GM18873 (cell line): ENCODE data around the gene SLC16A6.
"Not testable (repeated sequence)": the region's sequence is repeated elsewhere in the genome, so short reads cannot be mapped to it uniquely, and the experiment has no call there.

Experiments
- ATAC-seq: cut with Tn5 transposase; IDR thresholded peaks from one replicate; pipeline ENCODE4 v1.9.1; 2021; ENCODE audit warnings: mild to moderate bottlenecking, moderate library complexity, moderate number of reproducible peaks; ENCODE audit not compliant: unreplicated experiment, low FRiP score

Gene SLC16A6

DNA sequence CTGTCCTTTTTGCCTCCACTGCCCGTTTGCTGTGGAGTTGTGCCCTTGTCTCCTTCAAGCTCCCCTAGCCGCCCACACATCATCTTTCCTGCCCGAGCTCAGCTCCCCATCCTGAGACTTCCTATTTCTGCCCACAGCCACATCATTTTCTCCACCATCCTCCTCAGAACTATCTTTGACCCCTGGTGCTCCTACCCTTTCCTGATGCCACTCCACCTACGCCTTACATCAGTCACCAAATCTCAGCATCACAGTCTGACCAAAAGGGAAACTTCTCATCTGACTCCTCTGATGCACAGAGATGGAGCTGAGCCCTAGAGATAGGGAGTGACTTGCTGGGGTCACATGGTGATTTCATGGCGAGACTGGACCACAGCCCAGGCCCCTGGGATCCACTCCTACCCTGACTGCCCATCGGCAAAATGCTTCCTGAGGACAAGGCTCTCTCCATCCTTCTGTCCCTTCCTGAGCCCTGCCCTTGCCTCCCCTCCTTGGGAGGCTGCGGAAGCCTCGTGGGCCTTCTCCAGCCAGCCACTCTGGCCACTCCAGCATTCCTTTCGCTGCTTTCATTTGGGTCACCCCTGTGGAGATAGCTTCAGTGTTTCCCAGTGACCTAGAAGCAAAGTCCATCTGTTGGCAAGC, 62.8 kb downstream of the SLC16A6 start:
- not testable (repeated sequence) for ATAC-seq

DNA sequence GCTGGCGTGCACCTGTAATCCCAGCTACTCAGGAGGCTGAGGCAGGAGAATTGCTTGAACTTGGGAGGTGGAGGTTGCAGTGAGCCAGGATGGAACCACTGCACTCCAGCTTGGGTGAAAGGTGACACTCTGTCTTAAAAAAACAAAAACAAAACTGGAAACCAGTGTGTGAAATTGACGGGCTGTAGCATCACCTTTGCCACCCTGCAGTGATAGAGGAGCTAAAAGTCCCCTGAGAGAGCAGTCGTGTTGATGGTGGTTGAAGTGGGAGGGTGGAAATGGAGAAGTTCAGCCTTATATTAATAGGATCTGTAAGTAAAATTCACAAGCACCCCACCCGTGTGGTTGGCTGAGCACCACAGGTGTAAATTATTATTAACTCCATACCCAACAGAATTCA, 65.9 kb downstream of the SLC16A6 start:
- ATAC-seq: not testable (repeated sequence)

- ATAC-seq: no peak
Observed at GRCh38 chr17:68222606-68223005, 68.3 kb downstream of the SLC16A6 start.

DNA sequence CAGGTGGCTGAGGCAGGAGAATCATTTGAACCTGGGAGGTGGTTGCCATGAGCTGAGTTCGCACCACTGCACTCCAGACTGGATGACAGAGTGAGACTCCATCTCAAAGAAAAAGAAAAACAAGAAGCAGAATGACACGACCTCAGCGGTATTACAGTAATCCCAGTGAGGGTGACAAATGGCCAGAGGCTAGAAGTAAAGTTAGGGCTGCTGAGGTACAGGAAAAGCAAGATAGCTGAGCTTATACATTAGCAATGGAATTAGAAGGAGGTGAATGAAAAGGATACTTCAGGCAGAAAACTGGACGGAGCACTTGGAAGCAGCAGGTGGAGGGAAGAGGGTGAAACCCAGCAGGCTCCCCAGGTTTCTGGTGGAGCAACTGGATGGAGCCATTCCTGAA, 69.1 kb downstream of the SLC16A6 start:
- no peak for ATAC-seq

DNA sequence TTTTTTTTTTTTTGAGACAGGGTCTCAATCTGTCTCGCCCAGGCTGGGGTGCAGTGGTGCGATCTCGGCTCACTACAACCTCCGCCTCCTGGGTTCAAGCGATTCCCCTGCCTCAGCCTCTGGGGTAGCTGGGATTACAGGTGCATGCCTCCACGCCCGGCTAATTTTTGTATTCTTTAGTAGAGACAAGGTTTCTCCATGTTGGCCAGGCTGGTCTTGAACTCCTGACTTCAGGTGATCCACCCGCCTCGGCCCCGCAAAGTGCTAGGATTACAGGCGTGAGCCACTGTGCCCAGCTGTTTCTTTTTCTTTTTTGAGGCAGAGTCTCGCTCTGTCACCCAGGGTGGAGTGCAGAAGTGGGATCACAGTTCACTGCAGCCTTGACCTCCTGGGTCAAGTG, 70.1 kb downstream of the SLC16A6 start:
- not testable (repeated sequence) for ATAC-seq

DNA sequence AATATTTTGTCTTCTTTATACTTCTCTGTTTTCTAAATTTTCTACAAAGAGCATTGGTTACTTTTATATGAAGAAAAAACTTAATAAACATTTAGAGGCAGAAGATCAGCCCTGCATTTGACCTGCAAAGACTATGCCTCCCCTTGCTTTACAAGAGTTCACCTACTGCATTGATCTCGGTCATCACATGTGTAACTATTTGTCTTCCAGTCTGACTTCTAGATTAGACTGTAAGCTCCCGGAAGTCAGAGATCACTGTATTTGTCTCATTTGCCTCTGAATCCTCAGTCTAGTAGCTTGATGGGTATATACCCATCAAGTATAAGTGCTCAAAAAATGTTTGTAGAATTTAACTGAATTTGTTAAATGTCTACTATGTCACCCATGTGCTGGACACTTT, 70.7 kb downstream of the SLC16A6 start:
- ATAC-seq: not testable (repeated sequence)

- ATAC-seq: not testable (repeated sequence)
Observed at GRCh38 chr17:68219429-68219828, 71.5 kb downstream of the SLC16A6 start.
